HepG2 (cell line): ENCODE measurements around the gene ANAPC2. TPM values are rescaled to one million over a fixed set of nuclear protein-coding genes. Genes with fewer than 3 reads are reported as not detected.

Source experiments
- ATAC-seq: fragments of 200-7000 bp; cut with Tn5 transposase; 3 replicates; pipeline ENCODE4 v1.9.1; 2020; ENCODE audit warnings: mild to moderate bottlenecking, moderate library complexity
- BruUV-seq: library from RNA; stranded (reverse); fragments of 400-500 nt; replicated peaks from 2 replicates; lab custom pipeline; 2021; lab: Mats Ljungman, UMichigan
- CTCF ChIA-PET: fragments of 300-600 bp; formaldehyde crosslinking; extraction: SDS; loops from one replicate; lab custom pipeline; 2021; ENCODE audit warnings: low total read pairs, inconsistent platforms, low intra/inter-chr PET ratio; lab: Yijun Ruan, JAX
- POLR2A ChIA-PET: fragments of 350-600 bp; sonication (Branson Sonifier 250); formaldehyde crosslinking; loops from one replicate; lab custom pipeline; 2020; ENCODE audit warnings: antibody characterized with exemption, inconsistent platforms; lab: Yijun Ruan, JAX
- DNase-seq: peaks from one replicate; pipeline ENCODE4 v3.0.0-alpha.2; 2015; ENCODE audit warnings: low spot score
- FAIRE-seq: peaks from 3 replicates; lab custom pipeline; 2011; peaks lifted over from hg19 to GRCh38; lab: Jason Lieb, UNC
- H2AFZ ChIP-seq: one replicate; pipeline ENCODE4 v1.6.1; 2011; ENCODE audit warnings: low read length, inconsistent platforms
- H3K27ac ChIP-seq: fragments of 300-600 bp; 3 replicates; pipeline ENCODE4 v1.8.0; 2011; ENCODE audit warnings: mixed run types, mild to moderate bottlenecking, mixed read lengths, low read length, inconsistent platforms; ENCODE audit not compliant: insufficient read depth; ENCODE audit errors: extremely low read length
- H3K27me3 ChIP-seq, 2 experiments: fragments of 200-600 bp in 1 of 2; 2 replicates in 1 of 2; 3 replicates in 1 of 2; pipeline versions ENCODE4 v1.6.0 to v1.8.0; 2011; ENCODE audit warnings: low read length in 2 of 2, mild to moderate bottlenecking in 2 of 2, moderate library complexity in 2 of 2, inconsistent platforms in 1 of 2; ENCODE audit not compliant: insufficient read depth in 2 of 2, control insufficient read depth in 1 of 2
- H3K36me3 ChIP-seq, 2 experiments: fragments of 200-600 bp in 1 of 2; replicated peaks in 1 of 2; 2 replicates in 1 of 2; 3 replicates in 1 of 2; pipeline versions ENCODE4 v1.5.1 to v1.8.0; 2011; ENCODE audit warnings: low read length in 2 of 2, inconsistent platforms in 1 of 2; ENCODE audit not compliant: insufficient read depth in 2 of 2, control insufficient read depth in 1 of 2
- H3K4me1 ChIP-seq: 2 replicates; pipeline ENCODE4 v1.5.1; 2012; ENCODE audit warnings: low read length, inconsistent platforms; ENCODE audit not compliant: insufficient read depth
- H3K4me2 ChIP-seq: 2 replicates; pipeline ENCODE4 v1.6.0; 2011; ENCODE audit warnings: low read depth, low read length, inconsistent platforms
- H3K4me3 ChIP-seq, 3 experiments: fragments of 200-600 bp in 1 of 3; sonication (generic), shearing (Covaris generic) in 1 of 3; replicated peaks in 1 of 3; 2 replicates each; pipeline ENCODE4 v1.5.1; 2011 to 2016; ENCODE audit warnings: low read length in 3 of 3, inconsistent platforms in 2 of 3, low read depth in 2 of 3, mild to moderate bottlenecking in 2 of 3, control low read depth in 1 of 3, mixed read lengths in 1 of 3; ENCODE audit not compliant: insufficient read depth in 1 of 3
- H3K79me2 ChIP-seq: one replicate; pipeline ENCODE4 v1.6.1; 2011; ENCODE audit warnings: low read length, inconsistent platforms; ENCODE audit not compliant: insufficient read depth
- H3K9ac ChIP-seq: 2 replicates; pipeline ENCODE4 v1.6.0; 2011; ENCODE audit warnings: mild to moderate bottlenecking, low read depth, low read length, inconsistent platforms; ENCODE audit not compliant: insufficient read depth
- H3K9me3 ChIP-seq: 2 replicates; pipeline ENCODE4 v1.5.1; 2012; ENCODE audit warnings: mild to moderate bottlenecking, low read length
- H4K20me1 ChIP-seq: 2 replicates; pipeline ENCODE4 v1.6.0; 2011; ENCODE audit warnings: inconsistent platforms, mild to moderate bottlenecking, low read length, moderate library complexity; ENCODE audit not compliant: insufficient read depth
- EZH2 ChIP-seq: conservative IDR thresholded peaks from 2 replicates; pipeline ENCODE4 v1.6.1; 2012; ENCODE audit warnings: mild to moderate bottlenecking, low read depth, low read length, moderate library complexity
- MXD3 ChIP-seq: IDR thresholded peaks from 2 replicates; pipeline ENCODE4 v1.6.1; 2016; ENCODE audit warnings: mild to moderate bottlenecking, missing biosample characterization, missing genetic modification reagents
- PRDM10 ChIP-seq: sonication (generic); formaldehyde crosslinking; IDR thresholded peaks from 2 replicates; pipeline ENCODE4 v1.4.0; 2020; ENCODE audit warnings: low read depth, missing genetic modification reagents
- ZC3H13 ChIP-seq: sonication (generic); formaldehyde crosslinking; IDR thresholded peaks from 2 replicates; pipeline ENCODE4 v1.8.1; 2023; ENCODE audit warnings: mild to moderate bottlenecking, missing genetic modification reagents, moderate library complexity
- ZNF615 ChIP-seq: sonication (generic); formaldehyde crosslinking; IDR thresholded peaks from 2 replicates; pipeline ENCODE4 v1.5.0; 2020; ENCODE audit warnings: mild to moderate bottlenecking, missing genetic modification reagents, borderline replicate concordance
- WGBS: methylation state at CpG from one replicate; pipeline ENCODE4 v1.1.6; 2017; ENCODE audit warnings: low lambda C conversion rate; 5-methylcytosine and 5-hydroxymethylcytosine counted together
- in situ Hi-C: cut with HindIII; loops from 2 replicates; pipeline ENCODE4 v1.10.0; 2017; ENCODE audit warnings: low pct_unique_long_range_greater_than_20kb; ENCODE audit not compliant: extremely low pct_ligation_motif_present
- intact Hi-C: fragments of 100-400 bp; cut with micrococcal nuclease; formaldehyde crosslinking; loops from one replicate; pipeline ENCODE4 v1.10.0; 2022; ENCODE audit not compliant: unreplicated experiment
- polyA plus RNA-seq, 8 experiments: library from polyadenylated mRNA; depleted of rRNA in 3 of 8; stranded (reverse) in 7 of 8; unstranded in 1 of 8; fragments of >200 nt; fragmentation: Illumina TruSeq in 4 of 8; extraction: Trizol in 4 of 8; gene quantifications; 2 replicates each; pipeline versions ENCODE4 v1.2.1 to v1.2.3, GENCODE V29; 2011 to 2016; ENCODE audit warnings: low read depth in 4 of 8, missing spikeins in 1 of 8, mixed read lengths in 1 of 8; ENCODE audit not compliant: insufficient read depth in 1 of 8
- total RNA-seq, 5 experiments: library from RNA; depleted of rRNA; stranded (reverse); fragments of >200 nt; fragmentation: Illumina TruSeq; extraction: Trizol; gene quantifications; 2 replicates each; pipeline ENCODE4 v1.2.3, GENCODE V29; 2016; ENCODE audit warnings: low read depth in 1 of 5
- TF ChIP-seq, protein P1 (sequence below): sonication (generic); formaldehyde crosslinking; IDR thresholded peaks from 2 replicates; pipeline ENCODE4 v1.5.1; 2020; ENCODE audit warnings: missing genetic modification reagents, mild to moderate bottlenecking, borderline replicate concordance
- TF ChIP-seq, protein P2 (sequence below): sonication (generic); formaldehyde crosslinking; IDR thresholded peaks from 2 replicates; pipeline ENCODE4 v1.4.0; 2020; ENCODE audit warnings: missing genetic modification reagents, borderline replicate concordance

ANAPC2 gene
- total and polyA plus RNA-seq, 2 of the 13 experiments (the other 11 are each of a cell fraction or from before 2014, with no cell fraction given): 12.3 to 15.4 TPM

DNA sequence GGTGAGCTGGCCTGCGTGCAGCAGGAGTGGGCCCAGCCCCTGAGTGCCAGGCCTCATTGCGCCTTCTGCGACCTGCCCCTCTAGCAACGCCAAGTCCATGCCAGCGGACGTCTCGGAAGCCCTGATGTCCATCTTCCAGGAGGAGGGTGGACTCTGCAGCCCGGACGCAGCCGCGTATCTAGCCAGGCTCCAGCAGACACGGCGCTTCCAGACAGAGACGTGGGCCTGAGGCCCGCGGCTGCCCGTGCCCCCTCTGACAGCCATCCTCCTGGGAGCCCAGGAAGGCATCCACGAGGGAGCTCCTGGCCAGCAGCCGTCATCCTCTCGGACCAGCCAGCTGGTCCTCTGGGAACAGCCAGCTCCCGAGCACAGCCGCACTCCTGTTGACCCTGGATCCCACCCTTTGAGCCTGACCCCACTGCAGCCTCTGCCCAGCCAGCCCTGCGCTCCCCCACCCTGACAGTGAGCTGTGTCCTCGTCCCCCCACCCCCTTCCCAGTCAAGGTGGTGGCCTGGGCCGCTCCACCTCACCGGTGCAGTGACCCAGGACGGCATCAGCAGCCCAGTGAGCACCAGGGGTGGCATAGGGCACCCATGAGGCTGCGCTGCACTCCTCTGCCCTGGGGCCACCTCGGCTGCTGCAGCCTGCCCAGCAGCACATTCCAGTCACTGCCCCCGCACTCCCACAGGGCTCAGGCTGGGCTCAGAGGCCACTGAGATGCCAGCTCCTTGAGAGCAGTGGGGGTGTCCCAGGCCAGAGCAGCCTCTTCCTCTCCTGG is 28.0 kb upstream of the ANAPC2 start:
- WGBS: 93% methylated on average over 8 of the region's 30 CpGs
- FAIRE-seq (no peak), DNase-seq (no peak), ATAC-seq (no peak)
- intact Hi-C loops (no loop called here), in situ Hi-C loops (no loop called here)
- no peak overlapping the region for H2AFZ ChIP-seq
- ChIA-PET CTCF (no interaction called here), POLR2A (interaction anchor here (3.1 to 13.4 kb wide), 4 partner anchors 12 to 27 kb away, joined by 14 to 225 read pairs (median 26); partner anchors contain the start of genes ANAPC2, NDOR1, SSNA1 and TMEM203)
- H3K36me3 ChIP-seq: no peaks in the 10 kb centered on the region; a peak in 1 of 5 replicates
- no peak for TF ChIP-seq MXD3 (CRISPR knock-in tag)
- TF ChIP-seq ZC3H13 (CRISPR knock-in tag): 0 out of 2 replicates have a peak, but pooled peaks have one; percentile 4
- no TSS peak for BruUV-seq
- no peaks in the 10 kb centered on the region for H3K27me3 ChIP-seq
- H3K4me2 ChIP-seq: no peak overlapping the region
- peaks cover 29% of the 10 kb centered on the region for H3K4me1 ChIP-seq
- no peaks in the 10 kb centered on the region for H3K9me3 ChIP-seq
- H3K4me3 ChIP-seq: peak overlapping the region in 1 of 3 experiments; percentile 83; a peak in 1 of 6 replicates
- H3K79me2 ChIP-seq: peaks cover 3% of the 10 kb centered on the region
- no peak overlapping the region for H3K27ac ChIP-seq
- H3K9ac ChIP-seq: no peak overlapping the region
- H4K20me1 ChIP-seq: peaks cover 4% of the 10 kb centered on the region; the same call in 1 of the 2 replicates

- POLR2A ChIA-PET: interaction anchor here (1.3 to 13.4 kb wide), 2 partner anchors 11 to 16 kb away, joined by 3 to 225 read pairs; partner anchors contain the start of genes NDOR1, TMEM203 and TPRN
- no TSS peak for BruUV-seq
- TF ChIP-seq, protein P1, sequence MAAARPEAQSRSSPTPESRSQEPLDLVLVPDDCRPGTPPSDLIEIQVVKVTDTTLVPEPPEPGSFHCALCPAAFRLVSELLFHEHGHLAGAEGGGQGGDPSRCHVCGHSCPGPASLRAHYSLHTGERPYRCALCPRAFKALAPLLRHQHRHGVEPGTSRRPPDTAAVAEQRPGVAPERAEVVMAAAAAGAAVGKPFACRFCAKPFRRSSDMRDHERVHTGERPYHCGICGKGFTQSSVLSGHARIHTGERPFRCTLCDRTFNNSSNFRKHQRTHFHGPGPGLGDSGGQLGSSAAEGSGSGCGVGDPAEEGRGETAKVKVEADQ: no peak
- TF ChIP-seq, protein P2, sequence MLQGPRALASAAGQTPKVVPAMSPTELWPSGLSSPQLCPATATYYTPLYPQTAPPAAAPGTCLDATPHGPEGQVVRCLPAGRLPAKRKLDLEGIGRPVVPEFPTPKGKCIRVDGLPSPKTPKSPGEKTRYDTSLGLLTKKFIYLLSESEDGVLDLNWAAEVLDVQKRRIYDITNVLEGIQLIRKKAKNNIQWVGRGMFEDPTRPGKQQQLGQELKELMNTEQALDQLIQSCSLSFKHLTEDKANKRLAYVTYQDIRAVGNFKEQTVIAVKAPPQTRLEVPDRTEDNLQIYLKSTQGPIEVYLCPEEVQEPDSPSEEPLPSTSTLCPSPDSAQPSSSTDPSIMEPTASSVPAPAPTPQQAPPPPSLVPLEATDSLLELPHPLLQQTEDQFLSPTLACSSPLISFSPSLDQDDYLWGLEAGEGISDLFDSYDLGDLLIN (CRISPR knock-in tag): no peak
- TF ChIP-seq PRDM10 (CRISPR knock-in tag) (no peak), EZH2 (no peak), ZNF615 (CRISPR knock-in tag) (no peak)
Observed at GRCh38 chr9:137215196-137215986, 27.0 kb upstream of the ANAPC2 start.

More at GRCh38 chr9:137215196-137215986, 27.0 kb upstream of the ANAPC2 start:
- Histone ChIP-seq H3K4me1 (peaks cover 29% of the 10 kb centered on the region), H3K27me3 (no peaks in the 10 kb centered on the region), H3K4me2 (no peak overlapping the region), H3K9ac (no peak overlapping the region), H3K9me3 (no peaks in the 10 kb centered on the region), H4K20me1 (peaks cover 4% of the 10 kb centered on the region; the same call in 1 of the 2 replicates), H3K79me2 (peaks cover 3% of the 10 kb centered on the region), H3K4me3 (no peak overlapping the region), H3K36me3 (no peaks in the 10 kb centered on the region; a peak in 1 of 5 replicates), H3K27ac (no peak overlapping the region), H2AFZ (no peak overlapping the region)
- CTCF ChIA-PET: no interaction called here
- intact Hi-C loops: no loop called here
- in situ Hi-C loops: no loop called here
- no peak for ATAC-seq
- WGBS: 98% methylated on average over 15 of the region's 22 CpGs
- no peak for DNase-seq
- no peak for FAIRE-seq
